HG03460 (cell line): Measurements from ENCODE around the gene WNT8A.

Experiments used
- ATAC-seq: cut with Tn5 transposase; IDR thresholded peaks from one replicate; pipeline ENCODE4 v1.9.1; 2021; ENCODE audit not compliant: unreplicated experiment

WNT8A gene

DNA sequence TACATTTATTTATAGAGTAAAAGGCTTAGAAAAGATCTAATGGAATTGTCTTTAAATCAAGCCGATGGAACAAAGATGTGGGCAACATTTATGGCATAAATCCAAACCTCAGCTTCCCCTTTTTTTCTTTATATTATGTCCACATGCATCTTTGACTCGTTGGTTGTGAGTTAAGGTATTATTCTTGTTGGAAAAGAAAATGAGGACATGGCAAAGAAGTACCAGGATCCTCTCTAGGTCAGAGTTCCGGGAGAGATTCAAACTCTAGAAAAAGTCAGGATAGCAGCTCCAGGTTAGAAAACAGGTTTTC, 55.9 kb downstream of the WNT8A start:
- no peak for ATAC-seq

- no peak for ATAC-seq
Measured at GRCh38 chr5:138140268-138140667, 56.4 kb downstream of the WNT8A start.
